NB4 (cell line): ENCODE results near the gene JAK1.
"Not testable (repeated sequence)": the region's sequence is repeated elsewhere in the genome, so short reads cannot be mapped to it uniquely, and the experiment has no call there.

ENCODE experiments used
- POLR2A ChIP-seq: IDR thresholded peaks from 2 replicates; pipeline ENCODE4 v1.6.1; 2011; ENCODE audit warnings: mild to moderate bottlenecking; ENCODE audit not compliant: insufficient read length; ENCODE audit errors: extremely low read depth
- TF ChIP-seq, protein P1 (sequence below): IDR thresholded peaks from one replicate; pipeline ENCODE4 v1.5.1; 2012; ENCODE audit warnings: low read depth, low read length
- TF ChIP-seq, protein P2 (sequence below): IDR thresholded peaks from 2 replicates; pipeline ENCODE4 v1.6.1; 2011; ENCODE audit warnings: low read depth, low read length

DNA sequence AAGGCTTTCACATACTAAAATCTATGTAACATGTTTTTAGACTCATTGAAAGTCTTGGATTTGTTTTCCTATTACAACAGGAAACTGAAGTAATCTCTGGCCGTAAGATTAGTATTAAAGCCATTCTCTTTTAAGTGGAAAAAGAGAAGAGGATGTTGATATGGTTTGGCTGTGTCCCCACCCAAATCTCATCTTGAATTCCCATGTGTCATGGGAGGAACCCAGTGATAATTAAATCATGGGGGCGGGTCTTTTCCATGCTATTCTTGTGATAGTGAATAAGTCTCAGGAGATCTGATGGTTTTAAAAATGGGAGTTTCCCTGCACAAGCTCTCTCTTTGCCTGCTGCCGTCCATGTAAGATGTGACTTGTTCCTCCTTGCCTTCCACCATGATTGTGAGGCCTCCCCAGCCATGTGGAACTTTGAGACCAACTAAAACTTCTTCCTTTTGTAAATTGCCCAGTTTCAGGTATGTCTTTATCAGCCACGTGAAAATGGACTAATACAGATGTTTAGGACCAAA is 32.1 kb upstream of the JAK1 start:
- not testable (repeated sequence) for TF ChIP-seq POLR2A
- TF ChIP-seq, protein P1, sequence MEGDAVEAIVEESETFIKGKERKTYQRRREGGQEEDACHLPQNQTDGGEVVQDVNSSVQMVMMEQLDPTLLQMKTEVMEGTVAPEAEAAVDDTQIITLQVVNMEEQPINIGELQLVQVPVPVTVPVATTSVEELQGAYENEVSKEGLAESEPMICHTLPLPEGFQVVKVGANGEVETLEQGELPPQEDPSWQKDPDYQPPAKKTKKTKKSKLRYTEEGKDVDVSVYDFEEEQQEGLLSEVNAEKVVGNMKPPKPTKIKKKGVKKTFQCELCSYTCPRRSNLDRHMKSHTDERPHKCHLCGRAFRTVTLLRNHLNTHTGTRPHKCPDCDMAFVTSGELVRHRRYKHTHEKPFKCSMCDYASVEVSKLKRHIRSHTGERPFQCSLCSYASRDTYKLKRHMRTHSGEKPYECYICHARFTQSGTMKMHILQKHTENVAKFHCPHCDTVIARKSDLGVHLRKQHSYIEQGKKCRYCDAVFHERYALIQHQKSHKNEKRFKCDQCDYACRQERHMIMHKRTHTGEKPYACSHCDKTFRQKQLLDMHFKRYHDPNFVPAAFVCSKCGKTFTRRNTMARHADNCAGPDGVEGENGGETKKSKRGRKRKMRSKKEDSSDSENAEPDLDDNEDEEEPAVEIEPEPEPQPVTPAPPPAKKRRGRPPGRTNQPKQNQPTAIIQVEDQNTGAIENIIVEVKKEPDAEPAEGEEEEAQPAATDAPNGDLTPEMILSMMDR, result not testable (repeated sequence)
- TF ChIP-seq, protein P2, sequence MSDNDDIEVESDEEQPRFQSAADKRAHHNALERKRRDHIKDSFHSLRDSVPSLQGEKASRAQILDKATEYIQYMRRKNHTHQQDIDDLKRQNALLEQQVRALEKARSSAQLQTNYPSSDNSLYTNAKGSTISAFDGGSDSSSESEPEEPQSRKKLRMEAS, result not testable (repeated sequence)
